Tibial nerve (tissue), 4 donors: ENCODE measurements around the gene LAP3. TPM values are rescaled to one million over a fixed set of nuclear protein-coding genes. Genes with fewer than 3 reads are reported as not detected.
A peak's percentile ranks its signal among the peaks of the same experiment; 100 is the strongest.

Experiments used
- DNase-seq, 2 donors: peaks; one replicate each; pipeline ENCODE4 v3.0.0-alpha.2; 2019; ENCODE audit warnings: low spot score in 2 of 2
- H3K27ac ChIP-seq, 4 donors: fragments of 200-600 bp; sonication (generic) in 3 of 4; one replicate each; pipeline ENCODE4 v1.5.1; 2017 to 2019; ENCODE audit warnings: mild to moderate bottlenecking in 1 of 4
- H3K27me3 ChIP-seq, 2 donors: fragments of 200-600 bp; sonication (generic) in 1 of 2; one replicate each; pipeline versions ENCODE4 v1.5.1 to v1.6.0; 2017 to 2019
- H3K36me3 ChIP-seq, 3 donors: fragments of 200-600 bp; sonication (generic); one replicate each; pipeline ENCODE4 v1.5.1; 2018 to 2019
- H3K4me1 ChIP-seq, 4 donors: fragments of 200-600 bp; sonication (generic) in 3 of 4; one replicate each; pipeline ENCODE4 v1.5.1; 2017 to 2019
- H3K4me3 ChIP-seq, 4 donors: fragments of 200-600 bp; sonication (generic) in 3 of 4; one replicate each; pipeline ENCODE4 v1.5.1; 2017 to 2019; ENCODE audit warnings: mild to moderate bottlenecking in 1 of 4, moderate library complexity in 1 of 4
- H3K9me3 ChIP-seq, 4 donors: fragments of 200-600 bp; sonication (generic) in 3 of 4; one replicate each; pipeline ENCODE4 v1.5.1; 2017 to 2019
- CTCF ChIP-seq, 5 experiments: fragments of 200-600 bp in 3 of 5; fragments of 450-650 bp in 2 of 5; sonication (generic) in 3 of 5; IDR thresholded peaks; one replicate each; pipeline ENCODE4 v1.5.1; 2016 to 2019; ENCODE audit warnings: antibody characterized with exemption in 5 of 5, mild to moderate bottlenecking in 3 of 5, moderate library complexity in 2 of 5
- EP300 ChIP-seq, 2 donors: sonication (generic); formaldehyde crosslinking; IDR thresholded peaks; one replicate each; pipeline ENCODE4 v1.6.1; 2017; ENCODE audit warnings: antibody characterized with exemption in 2 of 2, mild to moderate bottlenecking in 1 of 2
- POLR2A ChIP-seq, 2 donors: fragments of 450-650 bp; IDR thresholded peaks; one replicate each; pipeline ENCODE4 v1.6.1; 2017; ENCODE audit warnings: antibody characterized with exemption in 2 of 2, mild to moderate bottlenecking in 2 of 2, moderate library complexity in 2 of 2
- WGBS, 2 donors: methylation state at CpG; one replicate each; pipeline ENCODE4 v1.1.5; 2018; 5-methylcytosine and 5-hydroxymethylcytosine counted together
- total RNA-seq, 4 donors: library from RNA; depleted of rRNA; stranded (reverse); fragments of >200 nt; gene quantifications; one replicate each; pipeline ENCODE4 v1.1.0, GENCODE V29; 2016

The LAP3 gene
- total RNA-seq: 100 to 1,000 TPM in 1 of 4 donors, 10 to 100 TPM in 3; 63.2 to 110 (median 73.3) TPM

GRCh38 chr4:17576932-17577664, at the start of gene LAP3:
Gene LAP3 (plus strand): TSS chr4:17577198. CDS start chr4:17577466, 268 bp downstream.
- peak within 1 kb of the TSS; percentile 79 to 95 (median 92) for H3K27ac ChIP-seq
- H3K36me3 ChIP-seq: peaks cover 2 to 17% (median 2%) of the 10 kb centered on the region in 3 donors
- peak within 1 kb of the TSS; percentile 72 to 87 (median 80) for H3K4me3 ChIP-seq
- WGBS, 2 donors: 0 to 1% methylated on average over 42 to 76 of the region's 91 CpGs
- DNase-seq: peak; percentile 99 to 100
- no peaks in the 10 kb centered on the region for H3K27me3 ChIP-seq
- H3K9me3 ChIP-seq: no peaks in the 10 kb centered on the region
- peaks cover 3 to 47% (median 10%) of the 10 kb centered on the region in 4 donors for H3K4me1 ChIP-seq
- peak; percentile 78 to 94 for TF ChIP-seq POLR2A (IDR thresholded peaks at IDR 0.05)
- peak; percentile 49 to 96 for TF ChIP-seq EP300 (IDR thresholded peaks at IDR 0.05)
- TF ChIP-seq CTCF (IDR thresholded peaks at IDR 0.05): peak in 1 of 5 experiments; percentile 44

- Histone ChIP-seq H3K4me3 (no peak overlapping the region), H3K9me3 (no peaks in the 10 kb centered on the region), H3K4me1 (no peaks in the 10 kb centered on the region), H3K27me3 (no peaks in the 10 kb centered on the region), H3K36me3 (no peaks in the 10 kb centered on the region), H3K27ac (no peak overlapping the region)
- TF ChIP-seq CTCF (IDR thresholded peaks at IDR 0.05): no peak
- no peak for TF ChIP-seq POLR2A (IDR thresholded peaks at IDR 0.05)
- TF ChIP-seq EP300 (IDR thresholded peaks at IDR 0.05): no peak
- 87 to 91% methylated on average over 10 of the region's 10 CpGs for WGBS, 2 donors
- DNase-seq: no peak
Observed at GRCh38 chr4:17528551-17529165, 48.3 kb upstream of the LAP3 start.

GRCh38 chr4:17531538-17532285, 45.3 kb upstream of the LAP3 start:
- Histone ChIP-seq H3K36me3 (no peaks in the 10 kb centered on the region), H3K27ac (no peak overlapping the region), H3K9me3 (no peaks in the 10 kb centered on the region), H3K4me1 (no peaks in the 10 kb centered on the region), H3K4me3 (no peak overlapping the region), H3K27me3 (no peaks in the 10 kb centered on the region)
- TF ChIP-seq EP300 (IDR thresholded peaks at IDR 0.05): no peak
- no peak for TF ChIP-seq POLR2A (IDR thresholded peaks at IDR 0.05)
- TF ChIP-seq CTCF (IDR thresholded peaks at IDR 0.05): no peak
- DNase-seq: no peak
- WGBS, 2 donors: 66 to 72% methylated on average over 8 of the region's 8 CpGs

GRCh38 chr4:17534705-17535104, 42.3 kb upstream of the LAP3 start:
- TF ChIP-seq CTCF (IDR thresholded peaks at IDR 0.05): no peak
- no peak for TF ChIP-seq POLR2A (IDR thresholded peaks at IDR 0.05)
- no peak for TF ChIP-seq EP300 (IDR thresholded peaks at IDR 0.05)
- H3K9me3 ChIP-seq: no peaks in the 10 kb centered on the region
- H3K4me1 ChIP-seq: no peaks in the 10 kb centered on the region
- no peak overlapping the region for H3K4me3 ChIP-seq
- H3K36me3 ChIP-seq: no peaks in the 10 kb centered on the region
- H3K27ac ChIP-seq: no peak overlapping the region
- no peak for DNase-seq
- H3K27me3 ChIP-seq: no peaks in the 10 kb centered on the region
- 96% methylated on average over 4 of the region's 4 CpGs for WGBS, 2 donors
